Left renal pelvis (tissue), 4 donors: ENCODE results near the gene SEC24A. TPM values are rescaled to one million over a fixed set of nuclear protein-coding genes. Genes with fewer than 3 reads are reported as not detected.
A peak's percentile ranks its signal among the peaks of the same experiment; 100 is the strongest.
"Not testable (repeated sequence)": the region's sequence is repeated elsewhere in the genome, so short reads cannot be mapped to it uniquely, and the experiment has no call there.

Experiments
- DNase-seq, 4 donors: peaks; one replicate each; pipeline ENCODE4 v3.0.0-alpha.2; 2013; ENCODE audit warnings: low read depth in 4 of 4, low spot score in 3 of 4
- polyA plus RNA-seq, 4 donors: library from polyadenylated mRNA; unstranded; fragments of 120-200 nt; gene quantifications; one replicate each; pipeline ENCODE4 v1.2.1, GENCODE V29; 2013; ENCODE audit not compliant: insufficient read length in 4 of 4

The SEC24A gene
- 10 to 100 TPM; 20.8 to 31.6 (median 25.0) TPM for polyA plus RNA-seq

GRCh38 chr5:134648425-134649162, at the start of gene SEC24A:
Gene SEC24A, plus strand, starts transcription at chr5:134648785. Its CDS starts 292 bp downstream, at chr5:134649077.
- DNase-seq = peak in 3 of 4 donors; percentile 52 to 66 (median 60)

- not testable (repeated sequence) for DNase-seq
Observed at GRCh38 chr5:134599820-134600219, 48.8 kb upstream of the SEC24A start.

GRCh38 chr5:134600600-134600999, 48.0 kb upstream of the SEC24A start:
- no peak for DNase-seq

GRCh38 chr5:134603059-134603458, 45.5 kb upstream of the SEC24A start:
- no peak for DNase-seq

GRCh38 chr5:134604908-134605307, 43.7 kb upstream of the SEC24A start:
- DNase-seq = no peak

- no peak for DNase-seq
Observed at GRCh38 chr5:134606726-134607125, 41.9 kb upstream of the SEC24A start.

GRCh38 chr5:134608555-134608954, 40.0 kb upstream of the SEC24A start:
- DNase-seq = no peak

- no peak for DNase-seq
Observed at GRCh38 chr5:134609232-134609851, 39.2 kb upstream of the SEC24A start.

GRCh38 chr5:134610725-134611124, 37.9 kb upstream of the SEC24A start:
- DNase-seq = no peak

GRCh38 chr5:134611515-134611914, 37.1 kb upstream of the SEC24A start:
- no peak for DNase-seq

GRCh38 chr5:134614450-134615085, 34.0 kb upstream of the SEC24A start:
- no peak for DNase-seq

- no peak for DNase-seq
Observed at GRCh38 chr5:134620634-134621033, 28.0 kb upstream of the SEC24A start.

- DNase-seq = no peak
Observed at GRCh38 chr5:134625559-134625958, 23.0 kb upstream of the SEC24A start.

GRCh38 chr5:134626369-134627014, 22.1 kb upstream of the SEC24A start:
- DNase-seq = no peak

- no peak for DNase-seq
Observed at GRCh38 chr5:134634227-134634626, 14.4 kb upstream of the SEC24A start.

- DNase-seq = not testable (repeated sequence)
Observed at GRCh38 chr5:134635366-134635765, 13.2 kb upstream of the SEC24A start.

- DNase-seq = no peak
Observed at GRCh38 chr5:134637116-134637721, 11.4 kb upstream of the SEC24A start.

- DNase-seq = no peak
Observed at GRCh38 chr5:134638760-134639201, 9.8 kb upstream of the SEC24A start.

- no peak for DNase-seq
Observed at GRCh38 chr5:134642931-134643530, 5.6 kb upstream of the SEC24A start.

GRCh38 chr5:134647750-134648424, 698 bp upstream of the SEC24A start:
- DNase-seq = peak in 2 of 4 donors; percentile 10 to 23
